ENCODE measurements around the gene SP100.

GRCh38 chr2:230492107-230492506 is 76.1 kb downstream of the SP100 start:
- no peak for TF ChIP-seq USF2 (IDR thresholded peaks at IDR 0.05; ENCODE audit: low read depth, low read length)
- no peak for TF ChIP-seq RAD21 (IDR thresholded peaks at IDR 0.05; ENCODE audit: low read length)
- no peak for TF ChIP-seq CTCF (conservative IDR thresholded peaks at IDR 0.05; ENCODE audit: low read depth, low read length)
- TF ChIP-seq NFE2L2 (IDR thresholded peaks at IDR 0.05; ENCODE audit: low read depth, low read length) = no peak
